ENCODE measurements around the gene CAB39L.

GRCh38 chr13:49320975-49321374, 122.9 kb downstream of the CAB39L start:
- no peak for TF ChIP-seq POLR2AphosphoS5 (IDR thresholded peaks at IDR 0.05)
- TF ChIP-seq CTCF (IDR thresholded peaks at IDR 0.05), result no peak
- no peak for TF ChIP-seq POLR2A (IDR thresholded peaks at IDR 0.05)
